Activated naive CD4-positive, alpha-beta T cell treated with anti-CD3 and anti-CD28 coated beads, Interleukin-2, amount 50 U/mL, for 72 hours (primary cell): ENCODE data around the gene IL17RA. TPM values are rescaled to one million over a fixed set of nuclear protein-coding genes. Genes with fewer than 3 reads are reported as not detected.

Experiments used
- ATAC-seq, 2 donors: fragments of 150-1000 bp; cut with Tn5 transposase; 2 replicates each; pipeline ENCODE4 v1.10.0; 2021; ENCODE audit warnings: mild to moderate bottlenecking in 2 of 2, moderate library complexity in 2 of 2
- DNase-seq, 2 donors: peaks; one replicate each; pipeline ENCODE4 v3.0.0; 2021 to 2022; ENCODE audit warnings: low spot score in 2 of 2
- H3K27ac Mint-ChIP-seq, 2 donors: one replicate each; pipeline ENCODE4 v1.8.0; 2022; ENCODE audit warnings: mild to moderate bottlenecking in 2 of 2, mixed read lengths in 2 of 2
- H3K36me3 Mint-ChIP-seq, 2 donors: one replicate each; pipeline ENCODE4 v1.8.0; 2022; ENCODE audit warnings: mixed read lengths in 2 of 2
- H3K9me3 Mint-ChIP-seq, 2 donors: one replicate each; pipeline ENCODE4 v1.8.0; 2022; ENCODE audit warnings: mixed read lengths in 2 of 2
- total RNA-seq, 2 donors: library from RNA; stranded (reverse); gene quantifications; one replicate each; pipeline ENCODE4 v1.2.3, GENCODE V29; 2022

The IL17RA gene
- total RNA-seq, 2 donors from 2014 or later, result 12.4 to 16.3 TPM

GRCh38 chr22:17097062-17097461 is 12.3 kb downstream of the IL17RA start:
- ATAC-seq, result no peak
- no peak overlapping the region for H3K27ac Mint-ChIP-seq
- H3K36me3 Mint-ChIP-seq, result peaks cover 20 to 22% of the 10 kb centered on the region in 2 donors
- H3K9me3 Mint-ChIP-seq, result no peaks in the 10 kb centered on the region
- DNase-seq, result no peak

GRCh38 chr22:17097701-17098100 is 12.9 kb downstream of the IL17RA start:
- H3K36me3 Mint-ChIP-seq, result peaks cover 24 to 26% of the 10 kb centered on the region in 2 donors
- ATAC-seq (no peak), DNase-seq (no peak)
- H3K27ac Mint-ChIP-seq, result peak overlapping the region; percentile 50 to 63
- H3K9me3 Mint-ChIP-seq, result no peaks in the 10 kb centered on the region

GRCh38 chr22:17098379-17098819 is 13.6 kb downstream of the IL17RA start:
- Mint-ChIP-seq H3K9me3 (no peaks in the 10 kb centered on the region), H3K36me3 (peaks cover 24 to 26% of the 10 kb centered on the region in 2 donors), H3K27ac (peak overlapping the region in 1 of 2 donors; percentile 63)
- ATAC-seq (peak; percentile 64 to 92), DNase-seq (no peak)

- H3K27ac Mint-ChIP-seq, result no peak overlapping the region
- DNase-seq, result no peak
- no peaks in the 10 kb centered on the region for H3K9me3 Mint-ChIP-seq
- no peak for ATAC-seq
- peaks cover 24 to 26% of the 10 kb centered on the region in 2 donors for H3K36me3 Mint-ChIP-seq
These were observed 15.8 kb downstream of the IL17RA start for GRCh38 chr22:17100621-17101020.

GRCh38 chr22:17101475-17102296 is 16.9 kb downstream of the IL17RA start:
- no peaks in the 10 kb centered on the region for H3K9me3 Mint-ChIP-seq
- DNase-seq (no peak), ATAC-seq (peak in 1 of 2 donors; percentile 4)
- peaks cover 24 to 26% of the 10 kb centered on the region in 2 donors for H3K36me3 Mint-ChIP-seq
- H3K27ac Mint-ChIP-seq, result no peak overlapping the region

- DNase-seq (no peak), ATAC-seq (no peak)
- Mint-ChIP-seq H3K36me3 (peaks cover 24 to 26% of the 10 kb centered on the region in 2 donors), H3K9me3 (no peaks in the 10 kb centered on the region), H3K27ac (no peak overlapping the region)
These were observed 17.5 kb downstream of the IL17RA start for GRCh38 chr22:17102297-17102667.

GRCh38 chr22:17103351-17103750 is 18.6 kb downstream of the IL17RA start:
- Mint-ChIP-seq H3K36me3 (peaks cover 24 to 26% of the 10 kb centered on the region in 2 donors), H3K27ac (no peak overlapping the region), H3K9me3 (no peaks in the 10 kb centered on the region)
- ATAC-seq, result no peak
- DNase-seq, result no peak

GRCh38 chr22:17104336-17104935 is 19.6 kb downstream of the IL17RA start:
- ATAC-seq (no peak), DNase-seq (no peak)
- Mint-ChIP-seq H3K36me3 (peaks cover 18 to 26% of the 10 kb centered on the region in 2 donors), H3K9me3 (no peaks in the 10 kb centered on the region), H3K27ac (no peak overlapping the region)

- peaks cover 18 to 20% of the 10 kb centered on the region in 2 donors for H3K36me3 Mint-ChIP-seq
- ATAC-seq (no peak), DNase-seq (no peak)
- H3K27ac Mint-ChIP-seq, result peak overlapping the region in 1 of 2 donors; percentile 41
- H3K9me3 Mint-ChIP-seq, result no peaks in the 10 kb centered on the region
These were observed 20.6 kb downstream of the IL17RA start for GRCh38 chr22:17105143-17106129.

GRCh38 chr22:17106161-17106784 is 21.5 kb downstream of the IL17RA start:
- no peak for DNase-seq
- Mint-ChIP-seq H3K36me3 (peaks cover 11 to 12% of the 10 kb centered on the region in 2 donors), H3K27ac (peak overlapping the region; percentile 41 to 55), H3K9me3 (no peaks in the 10 kb centered on the region)
- peak; percentile 48 to 53 for ATAC-seq

- Mint-ChIP-seq H3K36me3 (peaks cover 5% of the 10 kb centered on the region in 2 donors), H3K9me3 (no peaks in the 10 kb centered on the region), H3K27ac (peak overlapping the region; percentile 41 to 55)
- peak; percentile 82 to 83 for ATAC-seq
- no peak for DNase-seq
These were observed 22.2 kb downstream of the IL17RA start for GRCh38 chr22:17106785-17107546.

- DNase-seq (no peak), ATAC-seq (no peak)
- Mint-ChIP-seq H3K9me3 (no peaks in the 10 kb centered on the region), H3K36me3 (peaks cover 0 to under 1% of the 10 kb centered on the region in 2 donors), H3K27ac (peak overlapping the region in 1 of 2 donors; percentile 41)
These were observed 22.7 kb downstream of the IL17RA start for GRCh38 chr22:17107547-17107810.

GRCh38 chr22:17108256-17109112 is 23.7 kb downstream of the IL17RA start:
- Mint-ChIP-seq H3K9me3 (no peaks in the 10 kb centered on the region), H3K27ac (no peak overlapping the region), H3K36me3 (no peaks in the 10 kb centered on the region)
- no peak for ATAC-seq
- DNase-seq, result no peak

GRCh38 chr22:17109113-17109865 is 24.5 kb downstream of the IL17RA start:
- Mint-ChIP-seq H3K36me3 (no peaks in the 10 kb centered on the region), H3K27ac (no peak overlapping the region), H3K9me3 (no peaks in the 10 kb centered on the region)
- ATAC-seq (no peak), DNase-seq (no peak)
